ENCODE measurements around the gene TMA16.

Gene TMA16

GRCh38 chr4:163528653-163529052 lies 34.2 kb downstream of the TMA16 start:
- H3K27me3 ChIP-seq (ENCODE audit: control insufficient read depth, low read length): no peaks in the 10 kb centered on the region
- no peak overlapping the region for H3K27ac ChIP-seq (ENCODE audit: low read depth, low read length)
- H3F3A ChIP-seq (ENCODE audit: control insufficient read depth, insufficient read depth): peaks cover 8% of the 10 kb centered on the region; the same call in 1 of the 2 replicates
- no peak overlapping the region for H3K4me2 ChIP-seq (ENCODE audit: low read length)
- peaks cover 12% of the 10 kb centered on the region for H3K4me1 ChIP-seq (ENCODE audit: control insufficient read depth, low read length)
- peaks cover 67% of the 10 kb centered on the region for H3K36me3 ChIP-seq (ENCODE audit: control insufficient read depth, low read length)
- no peak overlapping the region for H3K4me3 ChIP-seq (ENCODE audit: low read length)
- H3K9me3 ChIP-seq (ENCODE audit: control insufficient read depth, insufficient read depth, low read length): no peaks in the 10 kb centered on the region
- H3K9me2 ChIP-seq (replicated peaks; ENCODE audit: control insufficient read depth, low read length): no peaks in the 10 kb centered on the region
- TF ChIP-seq, protein P1, sequence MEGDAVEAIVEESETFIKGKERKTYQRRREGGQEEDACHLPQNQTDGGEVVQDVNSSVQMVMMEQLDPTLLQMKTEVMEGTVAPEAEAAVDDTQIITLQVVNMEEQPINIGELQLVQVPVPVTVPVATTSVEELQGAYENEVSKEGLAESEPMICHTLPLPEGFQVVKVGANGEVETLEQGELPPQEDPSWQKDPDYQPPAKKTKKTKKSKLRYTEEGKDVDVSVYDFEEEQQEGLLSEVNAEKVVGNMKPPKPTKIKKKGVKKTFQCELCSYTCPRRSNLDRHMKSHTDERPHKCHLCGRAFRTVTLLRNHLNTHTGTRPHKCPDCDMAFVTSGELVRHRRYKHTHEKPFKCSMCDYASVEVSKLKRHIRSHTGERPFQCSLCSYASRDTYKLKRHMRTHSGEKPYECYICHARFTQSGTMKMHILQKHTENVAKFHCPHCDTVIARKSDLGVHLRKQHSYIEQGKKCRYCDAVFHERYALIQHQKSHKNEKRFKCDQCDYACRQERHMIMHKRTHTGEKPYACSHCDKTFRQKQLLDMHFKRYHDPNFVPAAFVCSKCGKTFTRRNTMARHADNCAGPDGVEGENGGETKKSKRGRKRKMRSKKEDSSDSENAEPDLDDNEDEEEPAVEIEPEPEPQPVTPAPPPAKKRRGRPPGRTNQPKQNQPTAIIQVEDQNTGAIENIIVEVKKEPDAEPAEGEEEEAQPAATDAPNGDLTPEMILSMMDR (IDR thresholded peaks at IDR 0.05; ENCODE audit: low read depth, low read length, poor library complexity, severe bottlenecking): no peak
- no peak for TF ChIP-seq EZH2phosphoT487 (IDR thresholded peaks at IDR 0.05; ENCODE audit: borderline replicate concordance, low read length)
- H4K20me1 ChIP-seq (ENCODE audit: control insufficient read depth, insufficient read depth, low read depth, low read length): no peaks in the 10 kb centered on the region
- no peaks in the 10 kb centered on the region for H3K79me2 ChIP-seq (ENCODE audit: control insufficient read depth, low read length)

- H3K79me2 ChIP-seq (ENCODE audit: control insufficient read depth, low read length): no peaks in the 10 kb centered on the region
- peaks cover 14% of the 10 kb centered on the region; the same call in 1 of the 2 replicates for H3F3A ChIP-seq (ENCODE audit: control insufficient read depth, insufficient read depth)
- H4K20me1 ChIP-seq (ENCODE audit: control insufficient read depth, insufficient read depth, low read depth, low read length): no peaks in the 10 kb centered on the region
- no peaks in the 10 kb centered on the region for H3K4me1 ChIP-seq (ENCODE audit: control insufficient read depth, low read length)
- H3K4me2 ChIP-seq (ENCODE audit: low read length): no peak overlapping the region
- H3K4me3 ChIP-seq (ENCODE audit: low read length): no peak overlapping the region
- no peaks in the 10 kb centered on the region for H3K9me2 ChIP-seq (replicated peaks; ENCODE audit: control insufficient read depth, low read length)
- no peaks in the 10 kb centered on the region for H3K9me3 ChIP-seq (ENCODE audit: control insufficient read depth, insufficient read depth, low read length)
- H3K27me3 ChIP-seq (ENCODE audit: control insufficient read depth, low read length): no peaks in the 10 kb centered on the region
- peaks cover 22% of the 10 kb centered on the region for H3K36me3 ChIP-seq (ENCODE audit: control insufficient read depth, low read length)
- TF ChIP-seq EZH2phosphoT487 (IDR thresholded peaks at IDR 0.05; ENCODE audit: borderline replicate concordance, low read length): no peak
- TF ChIP-seq, protein P1 (IDR thresholded peaks at IDR 0.05; ENCODE audit: low read depth, low read length, poor library complexity, severe bottlenecking): no peak
- no peak overlapping the region for H3K27ac ChIP-seq (ENCODE audit: low read depth, low read length)
Observed at GRCh38 chr4:163534056-163534455, 39.6 kb downstream of the TMA16 start.

- H3F3A ChIP-seq (ENCODE audit: control insufficient read depth, insufficient read depth): peaks cover 14% of the 10 kb centered on the region; the same call in 1 of the 2 replicates
- no peaks in the 10 kb centered on the region for H3K4me1 ChIP-seq (ENCODE audit: control insufficient read depth, low read length)
- H3K27ac ChIP-seq (ENCODE audit: low read depth, low read length): no peak overlapping the region
- TF ChIP-seq, protein P1 (IDR thresholded peaks at IDR 0.05; ENCODE audit: low read depth, low read length, poor library complexity, severe bottlenecking): peak; percentile 25
- no peak for TF ChIP-seq EZH2phosphoT487 (IDR thresholded peaks at IDR 0.05; ENCODE audit: borderline replicate concordance, low read length)
- no peak overlapping the region for H3K4me2 ChIP-seq (ENCODE audit: low read length)
- no peaks in the 10 kb centered on the region for H3K9me3 ChIP-seq (ENCODE audit: control insufficient read depth, insufficient read depth, low read length)
- no peaks in the 10 kb centered on the region for H3K79me2 ChIP-seq (ENCODE audit: control insufficient read depth, low read length)
- H3K9me2 ChIP-seq (replicated peaks; ENCODE audit: control insufficient read depth, low read length): no peaks in the 10 kb centered on the region
- H3K27me3 ChIP-seq (ENCODE audit: control insufficient read depth, low read length): no peaks in the 10 kb centered on the region
- no peak overlapping the region for H3K4me3 ChIP-seq (ENCODE audit: low read length)
- H3K36me3 ChIP-seq (ENCODE audit: control insufficient read depth, low read length): peaks cover 8% of the 10 kb centered on the region
- no peaks in the 10 kb centered on the region for H4K20me1 ChIP-seq (ENCODE audit: control insufficient read depth, insufficient read depth, low read depth, low read length)
Observed at GRCh38 chr4:163535657-163536056, 41.2 kb downstream of the TMA16 start.
